ENCODE results near the gene ABLIM3.

The ABLIM3 gene

GRCh38 chr5:149223081-149223848 is 82.0 kb downstream of the ABLIM3 start:
- H3K27me3 ChIP-seq (ENCODE audit: low read depth, low read length), result no peaks in the 10 kb centered on the region
- no peaks in the 10 kb centered on the region for H3K9me3 ChIP-seq (ENCODE audit: control insufficient read depth in 1 of 2, low read length in 2 of 2)
- no peaks in the 10 kb centered on the region for H3K36me3 ChIP-seq (ENCODE audit: control insufficient read depth in 1 of 2, insufficient read depth in 2 of 2, low read length in 2 of 2)
- no peak overlapping the region for H3K27ac ChIP-seq (ENCODE audit: low read length)
- peaks cover 0 to 15% of the 10 kb centered on the region in 2 donors for H3K4me1 ChIP-seq (ENCODE audit: control insufficient read depth in 1 of 2, insufficient read depth in 2 of 2, low read length in 2 of 2)
- no peak overlapping the region for H3K4me3 ChIP-seq (ENCODE audit: low read depth in 1 of 2, low read length in 2 of 2)

- no peak overlapping the region for H3K27ac ChIP-seq (ENCODE audit: low read length)
- peaks cover 0 to 20% of the 10 kb centered on the region in 2 donors for H3K4me1 ChIP-seq (ENCODE audit: control insufficient read depth in 1 of 2, insufficient read depth in 2 of 2, low read length in 2 of 2)
- no peaks in the 10 kb centered on the region for H3K36me3 ChIP-seq (ENCODE audit: control insufficient read depth in 1 of 2, insufficient read depth in 2 of 2, low read length in 2 of 2)
- no peaks in the 10 kb centered on the region for H3K9me3 ChIP-seq (ENCODE audit: control insufficient read depth in 1 of 2, low read length in 2 of 2)
- H3K4me3 ChIP-seq (ENCODE audit: low read depth in 1 of 2, low read length in 2 of 2), result no peak overlapping the region
- H3K27me3 ChIP-seq (ENCODE audit: low read depth, low read length), result no peaks in the 10 kb centered on the region
Observed at GRCh38 chr5:149224282-149224681, 83.0 kb downstream of the ABLIM3 start.

- H3K27ac ChIP-seq (ENCODE audit: low read length), result no peak overlapping the region
- no peak overlapping the region for H3K4me3 ChIP-seq (ENCODE audit: low read depth in 1 of 2, low read length in 2 of 2)
- H3K9me3 ChIP-seq (ENCODE audit: control insufficient read depth in 1 of 2, low read length in 2 of 2), result no peaks in the 10 kb centered on the region
- no peaks in the 10 kb centered on the region for H3K36me3 ChIP-seq (ENCODE audit: control insufficient read depth in 1 of 2, insufficient read depth in 2 of 2, low read length in 2 of 2)
- H3K4me1 ChIP-seq (ENCODE audit: control insufficient read depth in 1 of 2, insufficient read depth in 2 of 2, low read length in 2 of 2), result peaks cover 0 to 12% of the 10 kb centered on the region in 2 donors
- no peaks in the 10 kb centered on the region for H3K27me3 ChIP-seq (ENCODE audit: low read depth, low read length)
Observed at GRCh38 chr5:149227168-149227826, 86.0 kb downstream of the ABLIM3 start.

- H3K27me3 ChIP-seq (ENCODE audit: low read depth, low read length), result no peaks in the 10 kb centered on the region
- H3K27ac ChIP-seq (ENCODE audit: low read length), result no peak overlapping the region
Observed at GRCh38 chr5:149228618-149229297, 87.5 kb downstream of the ABLIM3 start.

GRCh38 chr5:149229298-149229937 is 88.1 kb downstream of the ABLIM3 start:
- H3K4me1 ChIP-seq (ENCODE audit: control insufficient read depth in 1 of 2, insufficient read depth in 2 of 2, low read length in 2 of 2), result peaks cover 0 to 12% of the 10 kb centered on the region in 2 donors
- no peak overlapping the region for H3K4me3 ChIP-seq (ENCODE audit: low read depth in 1 of 2, low read length in 2 of 2)
- no peak overlapping the region for H3K27ac ChIP-seq (ENCODE audit: low read length)
- H3K27me3 ChIP-seq (ENCODE audit: low read depth, low read length), result no peaks in the 10 kb centered on the region
- H3K36me3 ChIP-seq (ENCODE audit: control insufficient read depth in 1 of 2, insufficient read depth in 2 of 2, low read length in 2 of 2), result no peaks in the 10 kb centered on the region
- H3K9me3 ChIP-seq (ENCODE audit: control insufficient read depth in 1 of 2, low read length in 2 of 2), result no peaks in the 10 kb centered on the region

More at GRCh38 chr5:149228618-149229297, 87.5 kb downstream of the ABLIM3 start:
- H3K4me1 ChIP-seq (ENCODE audit: control insufficient read depth in 1 of 2, insufficient read depth in 2 of 2, low read length in 2 of 2), result peaks cover 0 to 12% of the 10 kb centered on the region in 2 donors
- H3K9me3 ChIP-seq (ENCODE audit: control insufficient read depth in 1 of 2, low read length in 2 of 2), result no peaks in the 10 kb centered on the region
- no peaks in the 10 kb centered on the region for H3K36me3 ChIP-seq (ENCODE audit: control insufficient read depth in 1 of 2, insufficient read depth in 2 of 2, low read length in 2 of 2)
- H3K4me3 ChIP-seq (ENCODE audit: low read depth in 1 of 2, low read length in 2 of 2), result no peak overlapping the region

GRCh38 chr5:149235841-149236240 is 94.5 kb downstream of the ABLIM3 start:
- Histone ChIP-seq H3K27ac (ENCODE audit: low read length) (no peak overlapping the region), H3K36me3 (ENCODE audit: control insufficient read depth in 1 of 2, insufficient read depth in 2 of 2, low read length in 2 of 2) (peaks cover 2 to 9% of the 10 kb centered on the region in 2 donors)

GRCh38 chr5:149237662-149238061 is 96.4 kb downstream of the ABLIM3 start:
- Histone ChIP-seq H3K4me3 (ENCODE audit: low read depth in 1 of 2, low read length in 2 of 2) (no peak overlapping the region), H3K27me3 (ENCODE audit: low read depth, low read length) (no peaks in the 10 kb centered on the region), H3K27ac (ENCODE audit: low read length) (no peak overlapping the region), H3K4me1 (ENCODE audit: control insufficient read depth in 1 of 2, insufficient read depth in 2 of 2, low read length in 2 of 2) (no peaks in the 10 kb centered on the region), H3K36me3 (ENCODE audit: control insufficient read depth in 1 of 2, insufficient read depth in 2 of 2, low read length in 2 of 2) (peaks cover 5 to 9% of the 10 kb centered on the region in 2 donors), H3K9me3 (ENCODE audit: control insufficient read depth in 1 of 2, low read length in 2 of 2) (no peaks in the 10 kb centered on the region)

More at GRCh38 chr5:149235841-149236240, 94.5 kb downstream of the ABLIM3 start:
- Histone ChIP-seq H3K27me3 (ENCODE audit: low read depth, low read length) (no peaks in the 10 kb centered on the region), H3K4me1 (ENCODE audit: control insufficient read depth in 1 of 2, insufficient read depth in 2 of 2, low read length in 2 of 2) (no peaks in the 10 kb centered on the region), H3K4me3 (ENCODE audit: low read depth in 1 of 2, low read length in 2 of 2) (no peak overlapping the region), H3K9me3 (ENCODE audit: control insufficient read depth in 1 of 2, low read length in 2 of 2) (no peaks in the 10 kb centered on the region)

GRCh38 chr5:149238540-149238939 is 97.2 kb downstream of the ABLIM3 start:
- no peaks in the 10 kb centered on the region for H3K27me3 ChIP-seq (ENCODE audit: low read depth, low read length)
- H3K27ac ChIP-seq (ENCODE audit: low read length), result no peak overlapping the region
- peaks cover 5 to 9% of the 10 kb centered on the region in 2 donors for H3K36me3 ChIP-seq (ENCODE audit: control insufficient read depth in 1 of 2, insufficient read depth in 2 of 2, low read length in 2 of 2)
- no peak overlapping the region for H3K4me3 ChIP-seq (ENCODE audit: low read depth in 1 of 2, low read length in 2 of 2)
- H3K4me1 ChIP-seq (ENCODE audit: control insufficient read depth in 1 of 2, insufficient read depth in 2 of 2, low read length in 2 of 2), result no peaks in the 10 kb centered on the region
- no peaks in the 10 kb centered on the region for H3K9me3 ChIP-seq (ENCODE audit: control insufficient read depth in 1 of 2, low read length in 2 of 2)

- H3K27ac ChIP-seq (ENCODE audit: low read length), result no peak overlapping the region
- peaks cover 5 to 15% of the 10 kb centered on the region in 2 donors for H3K36me3 ChIP-seq (ENCODE audit: control insufficient read depth in 1 of 2, insufficient read depth in 2 of 2, low read length in 2 of 2)
- H3K27me3 ChIP-seq (ENCODE audit: low read depth, low read length), result no peaks in the 10 kb centered on the region
- no peak overlapping the region for H3K4me3 ChIP-seq (ENCODE audit: low read depth in 1 of 2, low read length in 2 of 2)
- H3K4me1 ChIP-seq (ENCODE audit: control insufficient read depth in 1 of 2, insufficient read depth in 2 of 2, low read length in 2 of 2), result no peaks in the 10 kb centered on the region
- no peaks in the 10 kb centered on the region for H3K9me3 ChIP-seq (ENCODE audit: control insufficient read depth in 1 of 2, low read length in 2 of 2)
Observed at GRCh38 chr5:149239917-149240316, 98.6 kb downstream of the ABLIM3 start.

- Histone ChIP-seq H3K9me3 (ENCODE audit: control insufficient read depth in 1 of 2, low read length in 2 of 2) (no peaks in the 10 kb centered on the region), H3K4me1 (ENCODE audit: control insufficient read depth in 1 of 2, insufficient read depth in 2 of 2, low read length in 2 of 2) (no peaks in the 10 kb centered on the region), H3K4me3 (ENCODE audit: low read depth in 1 of 2, low read length in 2 of 2) (no peak overlapping the region), H3K27ac (ENCODE audit: low read length) (no peak overlapping the region), H3K27me3 (ENCODE audit: low read depth, low read length) (no peaks in the 10 kb centered on the region), H3K36me3 (ENCODE audit: control insufficient read depth in 1 of 2, insufficient read depth in 2 of 2, low read length in 2 of 2) (peaks cover 5 to 19% of the 10 kb centered on the region in 2 donors)
Observed at GRCh38 chr5:149240354-149240998, 99.2 kb downstream of the ABLIM3 start.
